Activated CD4-positive, alpha-beta T cell treated with anti-CD3 and anti-CD28 coated beads, Interleukin-2, amount 10 ng/mL, durations not matched to agents 7 days and 5 days (primary cell): ENCODE data around the gene ZBTB7C. TPM values are rescaled to one million over a fixed set of nuclear protein-coding genes. Genes with fewer than 3 reads are reported as not detected.

ENCODE experiments used
- CTCF ChIA-PET: fragments of 350-600 bp; sonication (Branson Sonifier 250); formaldehyde crosslinking; loops from one replicate; lab custom pipeline; 2021; ENCODE audit warnings: antibody characterized with exemption; lab: Charles Lee
- POLR2A ChIA-PET: fragments of 350-600 bp; sonication (Branson Sonifier 250); formaldehyde crosslinking; loops from one replicate; lab custom pipeline; 2021; ENCODE audit warnings: antibody characterized with exemption; lab: Charles Lee
- DNase-seq: peaks from one replicate; pipeline ENCODE4 v3.0.0-alpha.2; 2020
- H3K27ac Mint-ChIP-seq: one replicate; pipeline ENCODE4 v1.8.0; 2021; ENCODE audit warnings: mild to moderate bottlenecking, moderate library complexity, mixed read lengths
- H3K27me3 Mint-ChIP-seq: one replicate; pipeline ENCODE4 v1.8.0; 2021; ENCODE audit warnings: mixed read lengths
- H3K36me3 Mint-ChIP-seq: one replicate; pipeline ENCODE4 v1.8.0; 2021; ENCODE audit warnings: low read depth, mixed read lengths
- H3K4me1 Mint-ChIP-seq: one replicate; pipeline ENCODE4 v1.8.0; 2021; ENCODE audit warnings: mixed read lengths
- H3K4me3 Mint-ChIP-seq: one replicate; pipeline ENCODE4 v1.8.0; 2021; ENCODE audit warnings: mild to moderate bottlenecking, moderate library complexity, mixed read lengths
- H3K9me3 Mint-ChIP-seq: one replicate; pipeline ENCODE4 v1.8.0; 2021; ENCODE audit warnings: mixed read lengths
- total RNA-seq, 2 experiments: library from RNA; stranded (reverse); gene quantifications; one replicate each; pipeline ENCODE4 v1.2.3, GENCODE V29; 2021

Gene ZBTB7C
- total RNA-seq, 2 experiments from 2014 or later, result 0.10 to 0.15 TPM

- H3K4me3 Mint-ChIP-seq, result no peak overlapping the region
Observed at GRCh38 chr18:48030616-48031480, 378.3 kb downstream of the ZBTB7C start.

GRCh38 chr18:48029296-48029986 is 379.7 kb downstream of the ZBTB7C start:
- POLR2A ChIA-PET, result no interaction called here
- H3K4me1 Mint-ChIP-seq, result no peaks in the 10 kb centered on the region

More at GRCh38 chr18:48030616-48031480, 378.3 kb downstream of the ZBTB7C start:
- ChIA-PET CTCF (interaction anchor here (1.1 kb wide), 2 partner anchors 118 to 415 kb away, joined by 3 to 4 read pairs; no protein-coding TSS in a partner anchor), POLR2A (no interaction called here)
- Mint-ChIP-seq H3K27me3 (no peaks in the 10 kb centered on the region), H3K27ac (no peak overlapping the region), H3K4me1 (no peaks in the 10 kb centered on the region), H3K9me3 (no peaks in the 10 kb centered on the region), H3K36me3 (no peaks in the 10 kb centered on the region)
- DNase-seq, result peak; percentile 24

GRCh38 chr18:48028696-48029095 is 380.5 kb downstream of the ZBTB7C start:
- Mint-ChIP-seq H3K4me3 (no peak overlapping the region), H3K4me1 (no peaks in the 10 kb centered on the region), H3K9me3 (no peaks in the 10 kb centered on the region), H3K27me3 (no peaks in the 10 kb centered on the region), H3K27ac (no peak overlapping the region), H3K36me3 (no peaks in the 10 kb centered on the region)
- CTCF ChIA-PET, result interaction anchor here (0.8 kb wide), 1 partner anchor 18 kb away, joined by 3 read pairs; no protein-coding TSS in a partner anchor
- POLR2A ChIA-PET, result no interaction called here
- no peak for DNase-seq

More at GRCh38 chr18:48029296-48029986, 379.7 kb downstream of the ZBTB7C start:
- Mint-ChIP-seq H3K9me3 (no peaks in the 10 kb centered on the region), H3K27me3 (no peaks in the 10 kb centered on the region), H3K4me3 (no peak overlapping the region), H3K27ac (no peak overlapping the region), H3K36me3 (no peaks in the 10 kb centered on the region)
- DNase-seq, result no peak
- CTCF ChIA-PET, result no interaction called here

- ChIA-PET CTCF (interaction anchor here (0.8 kb wide), 1 partner anchor 19 kb away, joined by 3 read pairs; no protein-coding TSS in a partner anchor), POLR2A (no interaction called here)
- Mint-ChIP-seq H3K27ac (no peak overlapping the region), H3K4me3 (no peak overlapping the region), H3K9me3 (no peaks in the 10 kb centered on the region), H3K36me3 (no peaks in the 10 kb centered on the region), H3K27me3 (no peaks in the 10 kb centered on the region), H3K4me1 (no peaks in the 10 kb centered on the region)
- no peak for DNase-seq
Observed at GRCh38 chr18:48028081-48028480, 381.1 kb downstream of the ZBTB7C start.

GRCh38 chr18:48027401-48027963 is 381.7 kb downstream of the ZBTB7C start:
- no peak for DNase-seq
- ChIA-PET POLR2A (no interaction called here), CTCF (no interaction called here)
- Mint-ChIP-seq H3K4me3 (no peak overlapping the region), H3K27ac (no peak overlapping the region), H3K36me3 (no peaks in the 10 kb centered on the region), H3K9me3 (no peaks in the 10 kb centered on the region), H3K4me1 (no peaks in the 10 kb centered on the region), H3K27me3 (no peaks in the 10 kb centered on the region)

GRCh38 chr18:48026216-48026615 is 383.0 kb downstream of the ZBTB7C start:
- H3K4me1 Mint-ChIP-seq, result no peaks in the 10 kb centered on the region
- no peak for DNase-seq
- H3K27me3 Mint-ChIP-seq, result no peaks in the 10 kb centered on the region
- ChIA-PET POLR2A (no interaction called here), CTCF (interaction anchor here (0.7 kb wide), 1 partner anchor 98 kb away, joined by 3 read pairs; no protein-coding TSS in a partner anchor)
- no peaks in the 10 kb centered on the region for H3K9me3 Mint-ChIP-seq
- no peak overlapping the region for H3K27ac Mint-ChIP-seq
- H3K36me3 Mint-ChIP-seq, result no peaks in the 10 kb centered on the region
- no peak overlapping the region for H3K4me3 Mint-ChIP-seq

GRCh38 chr18:48024881-48025660 is 384.1 kb downstream of the ZBTB7C start:
- POLR2A ChIA-PET, result no interaction called here
- H3K27ac Mint-ChIP-seq, result no peak overlapping the region
- no peak overlapping the region for H3K4me3 Mint-ChIP-seq
- no peaks in the 10 kb centered on the region for H3K4me1 Mint-ChIP-seq
- no peak for DNase-seq
- H3K27me3 Mint-ChIP-seq, result no peaks in the 10 kb centered on the region
- H3K9me3 Mint-ChIP-seq, result no peaks in the 10 kb centered on the region
- no peaks in the 10 kb centered on the region for H3K36me3 Mint-ChIP-seq
- CTCF ChIA-PET, result interaction anchor here (1.0 kb wide), 1 partner anchor 251 kb away, joined by 3 read pairs; no protein-coding TSS in a partner anchor

- Mint-ChIP-seq H3K27me3 (peaks cover 3% of the 10 kb centered on the region), H3K4me3 (no peak overlapping the region), H3K36me3 (no peaks in the 10 kb centered on the region), H3K9me3 (no peaks in the 10 kb centered on the region), H3K4me1 (no peaks in the 10 kb centered on the region), H3K27ac (no peak overlapping the region)
- no peak for DNase-seq
- ChIA-PET CTCF (no interaction called here), POLR2A (no interaction called here)
Observed at GRCh38 chr18:48024009-48024512, 385.1 kb downstream of the ZBTB7C start.

GRCh38 chr18:48023334-48024008 is 385.7 kb downstream of the ZBTB7C start:
- peak; percentile 15 for DNase-seq
- POLR2A ChIA-PET, result no interaction called here
- no peaks in the 10 kb centered on the region for H3K36me3 Mint-ChIP-seq
- CTCF ChIA-PET, result no interaction called here
- no peak overlapping the region for H3K4me3 Mint-ChIP-seq
- no peaks in the 10 kb centered on the region for H3K4me1 Mint-ChIP-seq
- peaks cover 5% of the 10 kb centered on the region for H3K27me3 Mint-ChIP-seq
- no peaks in the 10 kb centered on the region for H3K9me3 Mint-ChIP-seq
- H3K27ac Mint-ChIP-seq, result no peak overlapping the region

GRCh38 chr18:48022531-48023329 is 386.5 kb downstream of the ZBTB7C start:
- Mint-ChIP-seq H3K4me1 (no peaks in the 10 kb centered on the region), H3K9me3 (no peaks in the 10 kb centered on the region), H3K4me3 (no peak overlapping the region), H3K27ac (no peak overlapping the region), H3K36me3 (no peaks in the 10 kb centered on the region), H3K27me3 (peaks cover 5% of the 10 kb centered on the region)
- POLR2A ChIA-PET, result no interaction called here
- CTCF ChIA-PET, result no interaction called here
- peak; percentile 47 for DNase-seq

GRCh38 chr18:48022021-48022420 is 387.2 kb downstream of the ZBTB7C start:
- H3K36me3 Mint-ChIP-seq, result no peaks in the 10 kb centered on the region
- H3K9me3 Mint-ChIP-seq, result no peaks in the 10 kb centered on the region
- no peak overlapping the region for H3K4me3 Mint-ChIP-seq
- no peaks in the 10 kb centered on the region for H3K4me1 Mint-ChIP-seq
- no peak for DNase-seq
- ChIA-PET CTCF (interaction anchor here (0.9 to 1.2 kb wide), 2 partner anchors 249 to 340 kb away, joined by 3 read pairs; no protein-coding TSS in a partner anchor), POLR2A (no interaction called here)
- H3K27ac Mint-ChIP-seq, result no peak overlapping the region
- peaks cover 5% of the 10 kb centered on the region for H3K27me3 Mint-ChIP-seq
